ENCODE results near the gene N4BP2L1.
"Not testable (repeated sequence)": the region's sequence is repeated elsewhere in the genome, so short reads cannot be mapped to it uniquely, and the experiment has no call there.

Gene N4BP2L1

GRCh38 chr13:32390048-32390447 is 37.9 kb downstream of the N4BP2L1 start:
- DNase-seq (ENCODE audit: low read depth in 3 of 3), result no peak

GRCh38 chr13:32385410-32385809 is 42.5 kb downstream of the N4BP2L1 start:
- DNase-seq (ENCODE audit: low read depth in 3 of 3), result no peak

- no peak for DNase-seq (ENCODE audit: low read depth in 3 of 3)
Observed at GRCh38 chr13:32384702-32385101, 43.2 kb downstream of the N4BP2L1 start.

GRCh38 chr13:32383836-32384618 is 43.9 kb downstream of the N4BP2L1 start:
- no peak for DNase-seq (ENCODE audit: low read depth in 3 of 3)

- DNase-seq (ENCODE audit: low read depth in 3 of 3), result no peak
Observed at GRCh38 chr13:32381539-32381938, 46.4 kb downstream of the N4BP2L1 start.

- no peak for DNase-seq (ENCODE audit: low read depth in 3 of 3)
Observed at GRCh38 chr13:32378012-32378411, 49.9 kb downstream of the N4BP2L1 start.

GRCh38 chr13:32376642-32377415 is 51.1 kb downstream of the N4BP2L1 start:
- DNase-seq (ENCODE audit: low read depth in 3 of 3), result no peak

- no peak for DNase-seq (ENCODE audit: low read depth in 3 of 3)
Observed at GRCh38 chr13:32370805-32371204, 57.1 kb downstream of the N4BP2L1 start.

GRCh38 chr13:32362574-32362973 is 65.4 kb downstream of the N4BP2L1 start:
- no peak for DNase-seq (ENCODE audit: low read depth in 3 of 3)

- DNase-seq (ENCODE audit: low read depth in 3 of 3), result not testable (repeated sequence)
Observed at GRCh38 chr13:32355935-32356334, 72.0 kb downstream of the N4BP2L1 start.

GRCh38 chr13:32354040-32354439 is 73.9 kb downstream of the N4BP2L1 start:
- no peak for DNase-seq (ENCODE audit: low read depth in 3 of 3)

GRCh38 chr13:32350839-32351441 is 77.0 kb downstream of the N4BP2L1 start:
- not testable (repeated sequence) for DNase-seq (ENCODE audit: low read depth in 3 of 3)
